IMR-90 (cell line): ENCODE data around the gene AMBN.
A peak's percentile ranks its signal among the peaks of the same experiment; 100 is the strongest.

Source experiments
- BHLHE40 ChIP-seq: fragments of 150-350 bp; IDR thresholded peaks from 2 replicates; pipeline ENCODE4 v1.6.1; 2016; ENCODE audit warnings: mild to moderate bottlenecking, low read depth, low read length
- CEBPB ChIP-seq: IDR thresholded peaks from 2 replicates; pipeline ENCODE4 v1.6.1; 2012; ENCODE audit warnings: low read depth, low read length, improper control_type of control experiment
- CHD1 ChIP-seq: IDR thresholded peaks from 2 replicates; pipeline ENCODE4 v1.6.1; 2012; ENCODE audit warnings: low read depth, low read length, improper control_type of control experiment
- MAFK ChIP-seq: IDR thresholded peaks from 2 replicates; pipeline ENCODE4 v1.6.1; 2012; ENCODE audit warnings: low read depth, low read length, improper control_type of control experiment
- MAZ ChIP-seq: IDR thresholded peaks from 2 replicates; pipeline ENCODE4 v1.6.1; 2012; ENCODE audit warnings: low read depth, mild to moderate bottlenecking, low read length, improper control_type of control experiment, moderate library complexity, borderline replicate concordance
- MXI1 ChIP-seq: IDR thresholded peaks from 2 replicates; pipeline ENCODE4 v1.6.1; 2012; ENCODE audit warnings: low read depth, mild to moderate bottlenecking, low read length, moderate library complexity, borderline replicate concordance
- NFE2L2 ChIP-seq: fragments of 150-350 bp; IDR thresholded peaks from 2 replicates; pipeline ENCODE4 v1.6.1; 2016; ENCODE audit warnings: low read depth, mild to moderate bottlenecking, low read length
- POLR2A ChIP-seq: IDR thresholded peaks from 2 replicates; pipeline ENCODE4 v1.6.1; 2012; ENCODE audit warnings: mild to moderate bottlenecking, low read depth, low read length
- RAD21 ChIP-seq: IDR thresholded peaks from 2 replicates; pipeline ENCODE4 v1.6.1; 2012; ENCODE audit warnings: low read length, improper control_type of control experiment
- RFX5 ChIP-seq: IDR thresholded peaks from 2 replicates; pipeline ENCODE4 v1.8.0; 2012; ENCODE audit warnings: low read depth, mild to moderate bottlenecking, low read length, moderate library complexity
- SMC3 ChIP-seq: fragments of 150-350 bp; IDR thresholded peaks from 2 replicates; pipeline ENCODE4 v1.6.1; 2016; ENCODE audit warnings: low read depth, mild to moderate bottlenecking, antibody characterized with exemption, low read length, moderate library complexity
- TF ChIP-seq, protein P1 (sequence below): conservative IDR thresholded peaks from 2 replicates; pipeline ENCODE4 v1.5.1; 2012; ENCODE audit warnings: mild to moderate bottlenecking, low read depth, low read length, improper control_type of control experiment
- TF ChIP-seq, protein P2 (sequence below): fragments of 150-350 bp; IDR thresholded peaks from 2 replicates; pipeline ENCODE4 v1.6.1; 2017; ENCODE audit warnings: mild to moderate bottlenecking, antibody characterized with exemption, low read length, low read depth

DNA sequence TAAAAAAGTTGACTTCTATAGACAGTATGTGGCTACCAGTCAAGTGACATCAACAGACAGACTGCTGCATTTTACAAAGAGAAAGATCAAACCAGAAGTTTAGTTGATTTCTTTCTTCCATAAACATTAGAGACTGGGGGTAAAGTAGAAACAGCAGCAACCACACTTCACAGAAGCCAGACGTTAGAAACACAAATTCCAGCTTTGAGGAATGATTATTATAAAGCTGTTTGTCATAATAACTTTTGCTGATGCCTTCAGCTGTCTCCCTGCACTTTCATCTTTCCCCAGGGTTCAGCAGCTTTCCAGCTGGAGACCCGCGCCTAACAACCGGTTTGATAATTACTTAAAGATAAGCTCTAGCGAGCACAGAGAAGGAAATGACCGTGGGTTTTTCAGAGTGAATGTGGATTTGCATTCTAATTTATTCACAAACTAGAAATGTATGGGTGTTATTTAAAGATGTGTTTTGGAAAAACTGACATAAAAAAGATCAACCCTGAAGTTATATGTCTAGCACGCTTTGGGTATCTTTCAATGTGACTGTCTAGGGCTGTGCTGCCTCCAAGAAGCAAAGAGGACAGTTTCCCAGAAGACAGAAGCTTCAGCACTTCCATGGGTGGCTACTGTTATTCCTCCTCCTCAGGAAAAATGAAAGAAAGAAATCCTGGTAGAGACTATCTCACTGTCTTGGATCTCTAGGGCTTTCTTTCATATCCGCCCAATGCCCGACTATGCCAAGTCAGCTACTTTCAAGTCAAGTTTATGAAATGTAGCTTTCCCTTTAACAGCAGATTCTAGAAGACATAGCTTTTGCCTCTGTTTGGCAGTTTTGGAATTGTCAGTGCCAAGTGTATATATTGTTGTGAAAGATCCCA lies 21.5 kb downstream of the AMBN start:
- TF ChIP-seq BHLHE40 (no peak), MAZ (no peak), MAFK (peak; percentile 72), CHD1 (no peak), CEBPB (no peak), POLR2A (no peak), RAD21 (no peak), RFX5 (no peak), NFE2L2 (no peak), SMC3 (no peak), MXI1 (no peak)
- TF ChIP-seq, protein P1, sequence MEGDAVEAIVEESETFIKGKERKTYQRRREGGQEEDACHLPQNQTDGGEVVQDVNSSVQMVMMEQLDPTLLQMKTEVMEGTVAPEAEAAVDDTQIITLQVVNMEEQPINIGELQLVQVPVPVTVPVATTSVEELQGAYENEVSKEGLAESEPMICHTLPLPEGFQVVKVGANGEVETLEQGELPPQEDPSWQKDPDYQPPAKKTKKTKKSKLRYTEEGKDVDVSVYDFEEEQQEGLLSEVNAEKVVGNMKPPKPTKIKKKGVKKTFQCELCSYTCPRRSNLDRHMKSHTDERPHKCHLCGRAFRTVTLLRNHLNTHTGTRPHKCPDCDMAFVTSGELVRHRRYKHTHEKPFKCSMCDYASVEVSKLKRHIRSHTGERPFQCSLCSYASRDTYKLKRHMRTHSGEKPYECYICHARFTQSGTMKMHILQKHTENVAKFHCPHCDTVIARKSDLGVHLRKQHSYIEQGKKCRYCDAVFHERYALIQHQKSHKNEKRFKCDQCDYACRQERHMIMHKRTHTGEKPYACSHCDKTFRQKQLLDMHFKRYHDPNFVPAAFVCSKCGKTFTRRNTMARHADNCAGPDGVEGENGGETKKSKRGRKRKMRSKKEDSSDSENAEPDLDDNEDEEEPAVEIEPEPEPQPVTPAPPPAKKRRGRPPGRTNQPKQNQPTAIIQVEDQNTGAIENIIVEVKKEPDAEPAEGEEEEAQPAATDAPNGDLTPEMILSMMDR: no peak
- TF ChIP-seq, protein P2, sequence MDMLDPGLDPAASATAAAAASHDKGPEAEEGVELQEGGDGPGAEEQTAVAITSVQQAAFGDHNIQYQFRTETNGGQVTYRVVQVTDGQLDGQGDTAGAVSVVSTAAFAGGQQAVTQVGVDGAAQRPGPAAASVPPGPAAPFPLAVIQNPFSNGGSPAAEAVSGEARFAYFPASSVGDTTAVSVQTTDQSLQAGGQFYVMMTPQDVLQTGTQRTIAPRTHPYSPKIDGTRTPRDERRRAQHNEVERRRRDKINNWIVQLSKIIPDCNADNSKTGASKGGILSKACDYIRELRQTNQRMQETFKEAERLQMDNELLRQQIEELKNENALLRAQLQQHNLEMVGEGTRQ: no peak
